A549 (cell line): Measurements from ENCODE around the gene RCSD1. TPM values are rescaled to one million over a fixed set of nuclear protein-coding genes. Genes with fewer than 3 reads are reported as not detected.

ENCODE experiments used
- ATAC-seq, 2 experiments: fragments of 200-7000 bp in 1 of 2; fragments of >200 bp in 1 of 2; cut with Nextera tagmentation in 1 of 2; cut with Tn5 transposase in 1 of 2; 3 replicates each; pipeline versions ENCODE4 v1.8.0 to v1.9.1; 2018 to 2020; ENCODE audit warnings: mild to moderate bottlenecking in 1 of 2, moderate library complexity in 1 of 2
- CTCF ChIA-PET: fragments of 300-600 bp; sonication (Branson Sonifier 250); formaldehyde crosslinking; extraction: SDS; loops from one replicate; lab custom pipeline; 2021; ENCODE audit warnings: antibody characterized with exemption, inconsistent platforms; lab: Yijun Ruan, JAX
- POLR2A ChIA-PET: fragments of 350-600 bp; formaldehyde crosslinking; extraction: SDS; loops from one replicate; lab custom pipeline; 2021; ENCODE audit warnings: antibody characterized with exemption, inconsistent platforms; lab: Yijun Ruan, JAX
- DNase-seq, 2 experiments: peaks; one replicate each; pipeline versions ENCODE4 v3.0.0 to v3.0.0-alpha.2; 2011 to 2016; ENCODE audit warnings: low read depth in 1 of 2, low spot score in 1 of 2
- FAIRE-seq: peaks from 2 replicates; lab custom pipeline; 2011; peaks lifted over from hg19 to GRCh38; lab: Jason Lieb, UNC
- H3K27ac ChIP-seq, 2 experiments: fragments of >200 bp; sonication (Bioruptor Twin); formaldehyde crosslinking; 3 replicates each; pipeline ENCODE4 v1.5.1; 2016 to 2017
- H3K4me1 ChIP-seq: fragments of >200 bp; sonication (Bioruptor Twin); formaldehyde crosslinking; 3 replicates; pipeline ENCODE4 v1.6.1; 2016
- H3K4me2 ChIP-seq: fragments of >200 bp; sonication (Bioruptor Twin); formaldehyde crosslinking; 3 replicates; pipeline ENCODE4 v1.6.1; 2016
- H3K4me3 ChIP-seq: fragments of >200 bp; sonication (Bioruptor Twin); formaldehyde crosslinking; 3 replicates; pipeline ENCODE4 v1.5.1; 2016
- H3K9me3 ChIP-seq: fragments of >200 bp; sonication (Bioruptor Twin); formaldehyde crosslinking; 3 replicates; pipeline ENCODE4 v1.6.1; 2016
- BHLHE40 ChIP-seq: IDR thresholded peaks from 2 replicates; pipeline ENCODE4 v1.6.1; 2012; ENCODE audit warnings: low read depth, low read length, inconsistent platforms
- CBX8 ChIP-seq: fragments of 200-600 bp; sonication (generic); IDR thresholded peaks from 2 replicates; pipeline ENCODE4 v1.6.1; 2016
- CHD2 ChIP-seq: fragments of 150-350 bp; IDR thresholded peaks from 2 replicates; pipeline ENCODE4 v1.6.1; 2014; ENCODE audit warnings: low read length; ENCODE audit not compliant: partially characterized antibody
- EHF ChIP-seq: fragments of 250-450 bp; sonication (Bioruptor Pico); IDR thresholded peaks from 2 replicates; pipeline ENCODE4 v1.5.0; 2020; ENCODE audit warnings: mild to moderate bottlenecking
- ESRRA ChIP-seq: fragments of 150-350 bp; IDR thresholded peaks from 2 replicates; pipeline ENCODE4 v1.6.1; 2014; ENCODE audit warnings: mild to moderate bottlenecking, low read length, borderline replicate concordance
- FOSB ChIP-seq: fragments of 250-450 bp; sonication (Bioruptor Pico); IDR thresholded peaks from 2 replicates; pipeline ENCODE4 v1.5.0; 2020; ENCODE audit warnings: mild to moderate bottlenecking, moderate library complexity
- FOSL2 ChIP-seq, 2 experiments: fragments of 450-650 bp in 1 of 2; fragments of >200 bp in 1 of 2; sonication (Bioruptor Twin) in 1 of 2; formaldehyde crosslinking; IDR thresholded peaks; 2 replicates each; pipeline versions ENCODE4 v1.5.0 to v1.6.1; 2016 to 2020; ENCODE audit warnings: mild to moderate bottlenecking in 1 of 2, moderate library complexity in 1 of 2
- FOXS1 ChIP-seq: fragments of 250-450 bp; sonication (Bioruptor Pico); IDR thresholded peaks from 2 replicates; pipeline ENCODE4 v1.5.0; 2020; ENCODE audit warnings: mild to moderate bottlenecking, moderate library complexity
- HOXA7 ChIP-seq: fragments of 250-450 bp; sonication (Bioruptor Pico); IDR thresholded peaks from 2 replicates; pipeline ENCODE4 v1.5.0; 2020; ENCODE audit warnings: mild to moderate bottlenecking, moderate library complexity
- JUNB ChIP-seq: fragments of >200 bp; sonication (Bioruptor Twin); formaldehyde crosslinking; IDR thresholded peaks from 2 replicates; pipeline ENCODE4 v1.6.1; 2016
- KDM1A ChIP-seq: fragments of 200-600 bp; sonication (generic); IDR thresholded peaks from 2 replicates; pipeline ENCODE4 v1.6.1; 2016; ENCODE audit warnings: low read depth, mild to moderate bottlenecking
- MAFK ChIP-seq: fragments of 450-650 bp; IDR thresholded peaks from 2 replicates; pipeline ENCODE4 v1.6.1; 2014; ENCODE audit not compliant: partially characterized antibody
- MAZ ChIP-seq: fragments of 150-350 bp; IDR thresholded peaks from 2 replicates; pipeline ENCODE4 v1.6.1; 2014; ENCODE audit warnings: antibody characterized with exemption, low read depth, low read length, borderline replicate concordance
- MYC ChIP-seq: IDR thresholded peaks from 2 replicates; pipeline ENCODE4 v1.6.1; 2012; ENCODE audit warnings: mild to moderate bottlenecking, inconsistent platforms, low read length, improper control_type of control experiment, borderline replicate concordance
- NFE2L2 ChIP-seq: fragments of 150-350 bp; conservative IDR thresholded peaks from 2 replicates; pipeline ENCODE4 v1.6.1; 2014; ENCODE audit warnings: low read length
- NPAS2 ChIP-seq: fragments of 250-450 bp; sonication (Bioruptor Pico); IDR thresholded peaks from 2 replicates; pipeline ENCODE4 v1.8.0; 2022; ENCODE audit warnings: mild to moderate bottlenecking, moderate library complexity, borderline replicate concordance
- NR3C1 ChIP-seq: fragments of >200 bp; sonication (Bioruptor Twin); formaldehyde crosslinking; IDR thresholded peaks from 3 replicates; pipeline ENCODE4 v1.6.1; 2017
- POLR2A ChIP-seq: IDR thresholded peaks from 2 replicates; pipeline ENCODE4 v1.6.1; 2012; ENCODE audit warnings: mild to moderate bottlenecking, low read length
- RAD21 ChIP-seq, 2 experiments: fragments of >200 bp in 1 of 2; sonication (Bioruptor Twin) in 1 of 2; formaldehyde crosslinking in 1 of 2; IDR thresholded peaks in 1 of 2; conservative IDR thresholded peaks in 1 of 2; 2 replicates in 1 of 2; 3 replicates in 1 of 2; pipeline ENCODE4 v1.6.1; 2012 to 2018; ENCODE audit warnings: inconsistent platforms in 1 of 2
- RNF2 ChIP-seq: fragments of 200-600 bp; sonication (generic); IDR thresholded peaks from 2 replicates; pipeline ENCODE4 v1.6.1; 2016; ENCODE audit warnings: low read depth, mild to moderate bottlenecking, antibody characterized with exemption, moderate library complexity, borderline replicate concordance
- SMC3 ChIP-seq: fragments of >200 bp; sonication (Bioruptor Twin); formaldehyde crosslinking; IDR thresholded peaks from 3 replicates; pipeline ENCODE4 v1.6.1; 2018; ENCODE audit warnings: inconsistent platforms
- TFCP2L1 ChIP-seq: fragments of 250-450 bp; sonication (Bioruptor Pico); IDR thresholded peaks from 2 replicates; pipeline ENCODE4 v1.5.0; 2021; ENCODE audit warnings: mild to moderate bottlenecking
- ZC3H11A ChIP-seq: fragments of 450-650 bp; IDR thresholded peaks from 2 replicates; pipeline ENCODE4 v1.6.1; 2014; ENCODE audit warnings: antibody characterized with exemption, mild to moderate bottlenecking
- ZFP36 ChIP-seq: fragments of 450-650 bp; IDR thresholded peaks from 2 replicates; pipeline ENCODE4 v1.6.1; 2014; ENCODE audit warnings: borderline replicate concordance; ENCODE audit not compliant: partially characterized antibody
- WGBS: methylation state at CpG from one replicate; pipeline ENCODE4 v1.1.6; 2017; ENCODE audit errors: missing lambda C conversion rate; 5-methylcytosine and 5-hydroxymethylcytosine counted together
- polyA plus RNA-seq, 4 experiments: library from polyadenylated mRNA; depleted of rRNA in 3 of 4; stranded (reverse); fragments of >200 nt; fragmentation: RNase III in 1 of 4; extraction: RNeasy Plus Mini Kit Qiagen cat#74134 plus additional on column Dnase treatment in 1 of 4; gene quantifications; 2 replicates in 3 of 4; 3 replicates in 1 of 4; pipeline ENCODE4 v1.2.3, GENCODE V29; 2011 to 2017
- TF ChIP-seq, protein P1 (sequence below): IDR thresholded peaks from 2 replicates; pipeline ENCODE4 v1.6.1; 2012
- TF ChIP-seq, protein P2 (sequence below): fragments of >200 bp; sonication (Bioruptor Twin); formaldehyde crosslinking; IDR thresholded peaks from 3 replicates; pipeline ENCODE4 v1.5.1; 2016
- TF ChIP-seq, protein P3 (sequence below): IDR thresholded peaks from 2 replicates; pipeline ENCODE4 v1.6.1; 2012; ENCODE audit warnings: low read depth, borderline replicate concordance
- TF ChIP-seq, protein P4 (sequence below): IDR thresholded peaks from 2 replicates; pipeline ENCODE4 v1.6.1; 2012
- TF ChIP-seq, protein P5 (sequence below): fragments of 450-650 bp; IDR thresholded peaks from 2 replicates; pipeline ENCODE4 v1.6.1; 2014; ENCODE audit warnings: antibody characterized with exemption

The RCSD1 gene
- polyA plus RNA-seq, 2 of the 4 experiments (the other 2 are of a cell fraction), result not detected

DNA sequence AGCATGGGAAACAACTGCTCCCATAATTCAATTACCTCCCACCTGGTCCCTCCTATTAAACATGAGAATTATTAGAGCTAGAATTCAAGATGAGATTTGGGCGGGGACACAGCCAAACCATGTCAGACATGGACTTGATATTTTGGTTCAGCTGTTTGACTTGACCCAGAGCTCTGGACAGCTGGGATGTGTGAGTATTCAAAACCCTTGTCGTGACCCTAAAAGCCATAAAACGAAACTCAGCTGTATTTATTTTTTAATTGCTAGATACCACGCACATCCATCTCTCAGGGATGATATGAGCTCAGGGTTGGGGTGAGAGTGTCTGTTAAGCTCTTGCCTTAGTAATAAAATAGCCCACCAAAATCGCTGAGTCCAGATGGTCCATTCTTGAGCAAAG lies 45.4 kb downstream of the RCSD1 start:
- 42% methylated on average over 5 of the region's 5 CpGs for WGBS
- ChIA-PET CTCF (interaction anchor here (0.6 to 2.0 kb wide), 7 partner anchors 9 to 335 kb away, joined by 3 to 11 read pairs (median 3); no protein-coding TSS in a partner anchor), POLR2A (no interaction called here)
- no peak for ATAC-seq
- no peaks in the 10 kb centered on the region for H3K9me3 ChIP-seq
- H3K27ac ChIP-seq, result no peak overlapping the region
- no peak for FAIRE-seq
- no peak overlapping the region for H3K4me2 ChIP-seq
- DNase-seq, result no peak
- no peaks in the 10 kb centered on the region for H3K4me1 ChIP-seq
- TF ChIP-seq RNF2 (peak; percentile 77; the same call in 1 of the 2 replicates), BHLHE40 (no peak)
- H3K4me3 ChIP-seq, result no peak overlapping the region

DNA sequence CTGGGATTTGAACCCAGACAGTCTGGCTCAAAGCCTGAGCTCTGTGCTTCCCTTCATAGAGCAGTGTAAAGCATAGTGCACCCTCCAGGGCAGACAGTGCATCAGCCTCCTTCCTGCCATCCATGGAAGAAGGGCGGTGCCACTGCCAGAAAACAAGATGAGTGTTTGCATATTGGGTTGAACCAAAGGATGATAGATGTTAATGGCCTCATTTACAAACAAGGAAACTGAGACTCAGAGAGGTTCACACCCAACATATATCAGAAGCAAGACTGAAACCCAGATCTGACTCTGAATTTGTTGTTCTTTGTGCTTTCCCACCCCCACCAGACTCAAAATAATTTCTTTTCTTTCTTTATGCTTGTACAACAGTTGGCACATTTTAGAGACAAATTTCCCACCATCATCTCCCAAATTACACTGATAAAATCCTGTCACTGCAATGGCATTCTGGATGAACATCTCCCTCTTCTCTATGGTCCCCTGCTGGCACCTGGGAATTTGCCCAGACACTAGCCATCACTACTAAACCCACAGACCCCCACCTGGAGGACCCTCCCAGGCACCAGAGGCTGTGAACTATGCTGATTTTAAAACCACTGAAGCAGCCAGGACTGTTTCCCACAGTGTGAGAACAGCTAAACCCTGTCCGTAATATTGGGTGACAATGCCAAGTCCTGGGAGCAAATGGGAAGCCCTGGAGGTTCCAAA lies 46.3 kb downstream of the RCSD1 start:
- CTCF ChIA-PET, result interaction anchor here (0.7 to 2.0 kb wide), 6 partner anchors 9 to 121 kb away, joined by 3 to 11 read pairs (median 4); no protein-coding TSS in a partner anchor
- POLR2A ChIA-PET, result no interaction called here
- H3K4me3 ChIP-seq, result no peak overlapping the region
- no peaks in the 10 kb centered on the region for H3K4me1 ChIP-seq
- H3K9me3 ChIP-seq, result no peaks in the 10 kb centered on the region
- H3K27ac ChIP-seq, result no peak overlapping the region
- no peak overlapping the region for H3K4me2 ChIP-seq
- no peak for FAIRE-seq
- TF ChIP-seq MYC (no peak), SMC3 (no peak), EHF (no peak), KDM1A (no peak), ZC3H11A (no peak), RAD21 (conservative IDR thresholded peaks at IDR 0.05 in 1 of 2, IDR thresholded peaks at IDR 0.05 in 1 of 2) (no peak), MAFK (no peak), CHD2 (no peak), POLR2A (no peak), CBX8 (no peak), NR3C1 (no peak), ZFP36 (no peak), NPAS2 (no peak), FOSB (CRISPR knock-in tag) (no peak), TFCP2L1 (CRISPR knock-in tag) (no peak)
- TF ChIP-seq, protein P1, sequence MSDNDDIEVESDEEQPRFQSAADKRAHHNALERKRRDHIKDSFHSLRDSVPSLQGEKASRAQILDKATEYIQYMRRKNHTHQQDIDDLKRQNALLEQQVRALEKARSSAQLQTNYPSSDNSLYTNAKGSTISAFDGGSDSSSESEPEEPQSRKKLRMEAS, result no peak
- TF ChIP-seq, protein P2, sequence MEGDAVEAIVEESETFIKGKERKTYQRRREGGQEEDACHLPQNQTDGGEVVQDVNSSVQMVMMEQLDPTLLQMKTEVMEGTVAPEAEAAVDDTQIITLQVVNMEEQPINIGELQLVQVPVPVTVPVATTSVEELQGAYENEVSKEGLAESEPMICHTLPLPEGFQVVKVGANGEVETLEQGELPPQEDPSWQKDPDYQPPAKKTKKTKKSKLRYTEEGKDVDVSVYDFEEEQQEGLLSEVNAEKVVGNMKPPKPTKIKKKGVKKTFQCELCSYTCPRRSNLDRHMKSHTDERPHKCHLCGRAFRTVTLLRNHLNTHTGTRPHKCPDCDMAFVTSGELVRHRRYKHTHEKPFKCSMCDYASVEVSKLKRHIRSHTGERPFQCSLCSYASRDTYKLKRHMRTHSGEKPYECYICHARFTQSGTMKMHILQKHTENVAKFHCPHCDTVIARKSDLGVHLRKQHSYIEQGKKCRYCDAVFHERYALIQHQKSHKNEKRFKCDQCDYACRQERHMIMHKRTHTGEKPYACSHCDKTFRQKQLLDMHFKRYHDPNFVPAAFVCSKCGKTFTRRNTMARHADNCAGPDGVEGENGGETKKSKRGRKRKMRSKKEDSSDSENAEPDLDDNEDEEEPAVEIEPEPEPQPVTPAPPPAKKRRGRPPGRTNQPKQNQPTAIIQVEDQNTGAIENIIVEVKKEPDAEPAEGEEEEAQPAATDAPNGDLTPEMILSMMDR, result no peak
- TF ChIP-seq, protein P3, sequence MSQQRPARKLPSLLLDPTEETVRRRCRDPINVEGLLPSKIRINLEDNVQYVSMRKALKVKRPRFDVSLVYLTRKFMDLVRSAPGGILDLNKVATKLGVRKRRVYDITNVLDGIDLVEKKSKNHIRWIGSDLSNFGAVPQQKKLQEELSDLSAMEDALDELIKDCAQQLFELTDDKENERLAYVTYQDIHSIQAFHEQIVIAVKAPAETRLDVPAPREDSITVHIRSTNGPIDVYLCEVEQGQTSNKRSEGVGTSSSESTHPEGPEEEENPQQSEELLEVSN, result no peak
- 89% methylated on average over 2 of the region's 2 CpGs for WGBS
- ATAC-seq, result no peak
- no peak for DNase-seq

DNA sequence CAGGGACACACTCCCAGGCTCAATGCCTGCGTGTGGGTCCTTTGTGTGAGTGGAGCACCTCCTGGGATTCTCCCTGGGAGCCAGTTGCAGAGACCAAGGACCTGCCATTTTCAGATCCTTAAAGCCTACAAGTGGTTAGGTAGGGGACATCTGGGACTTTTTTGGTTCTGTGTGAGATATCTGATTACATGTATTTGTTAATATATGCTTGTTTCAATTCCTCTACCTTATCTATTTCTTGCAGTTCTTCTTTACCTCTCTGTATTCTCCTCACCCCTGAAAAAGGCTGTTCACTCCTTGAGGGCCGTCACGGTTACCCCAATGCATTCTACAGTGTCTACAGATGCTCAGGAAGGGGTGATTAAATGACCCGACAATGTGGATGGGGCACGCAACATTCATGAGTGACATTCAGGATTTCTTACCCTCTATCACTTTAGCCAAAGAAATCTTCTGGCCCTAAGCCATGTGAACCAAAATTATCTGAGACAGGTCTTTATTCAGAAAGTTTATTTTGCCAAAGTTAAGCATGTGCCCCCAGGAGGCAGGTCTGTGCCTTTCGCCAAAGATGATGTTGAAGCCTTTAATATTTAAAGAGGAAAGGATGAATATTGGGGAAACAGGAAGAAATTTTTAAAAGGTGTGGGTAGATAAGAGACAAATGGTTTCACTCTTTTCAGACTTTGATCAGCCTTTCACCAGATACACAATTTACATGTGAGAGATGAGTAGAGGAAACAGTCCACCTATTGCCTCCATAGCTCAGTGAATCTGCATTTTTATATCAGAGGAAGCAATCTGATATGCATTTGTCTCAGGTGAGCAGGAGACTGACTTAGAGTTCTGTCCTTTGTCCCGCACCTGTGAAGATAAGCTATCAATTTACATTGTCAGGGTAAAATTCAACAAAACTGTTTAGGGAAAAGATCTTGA lies 47.1 kb downstream of the RCSD1 start:
- WGBS, result 75% methylated on average over 7 of the region's 7 CpGs
- no peak overlapping the region for H3K4me2 ChIP-seq
- H3K4me1 ChIP-seq, result no peaks in the 10 kb centered on the region
- ChIA-PET CTCF (interaction anchor here (3.0 kb wide), 1 partner anchor 10 kb away, joined by 18 read pairs; no protein-coding TSS in a partner anchor), POLR2A (no interaction called here)
- H3K27ac ChIP-seq, result no peak overlapping the region
- TF ChIP-seq MAZ (no peak), NFE2L2 (no peak), FOXS1 (CRISPR knock-in tag) (no peak), ESRRA (no peak), EHF (no peak), ZC3H11A (no peak), HOXA7 (no peak), FOSL2 (IDR thresholded peaks at IDR 0.05) (no peak), FOSL2 (CRISPR knock-in tag; IDR thresholded peaks at IDR 0.05) (no peak), JUNB (no peak)
- TF ChIP-seq, protein P4, sequence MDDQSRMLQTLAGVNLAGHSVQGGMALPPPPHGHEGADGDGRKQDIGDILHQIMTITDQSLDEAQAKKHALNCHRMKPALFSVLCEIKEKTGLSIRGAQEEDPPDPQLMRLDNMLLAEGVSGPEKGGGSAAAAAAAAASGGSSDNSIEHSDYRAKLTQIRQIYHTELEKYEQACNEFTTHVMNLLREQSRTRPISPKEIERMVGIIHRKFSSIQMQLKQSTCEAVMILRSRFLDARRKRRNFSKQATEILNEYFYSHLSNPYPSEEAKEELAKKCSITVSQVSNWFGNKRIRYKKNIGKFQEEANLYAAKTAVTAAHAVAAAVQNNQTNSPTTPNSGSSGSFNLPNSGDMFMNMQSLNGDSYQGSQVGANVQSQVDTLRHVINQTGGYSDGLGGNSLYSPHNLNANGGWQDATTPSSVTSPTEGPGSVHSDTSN, result no peak
- TF ChIP-seq, protein P5, sequence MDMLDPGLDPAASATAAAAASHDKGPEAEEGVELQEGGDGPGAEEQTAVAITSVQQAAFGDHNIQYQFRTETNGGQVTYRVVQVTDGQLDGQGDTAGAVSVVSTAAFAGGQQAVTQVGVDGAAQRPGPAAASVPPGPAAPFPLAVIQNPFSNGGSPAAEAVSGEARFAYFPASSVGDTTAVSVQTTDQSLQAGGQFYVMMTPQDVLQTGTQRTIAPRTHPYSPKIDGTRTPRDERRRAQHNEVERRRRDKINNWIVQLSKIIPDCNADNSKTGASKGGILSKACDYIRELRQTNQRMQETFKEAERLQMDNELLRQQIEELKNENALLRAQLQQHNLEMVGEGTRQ, result no peak
- H3K4me3 ChIP-seq, result no peak overlapping the region
- no peaks in the 10 kb centered on the region for H3K9me3 ChIP-seq
- ATAC-seq (no peak), DNase-seq (no peak), FAIRE-seq (no peak)
